Lower lobe of right lung (tissue), 2 donors: ENCODE data around the gene SFRP4. TPM values are rescaled to one million over a fixed set of nuclear protein-coding genes. Genes with fewer than 3 reads are reported as not detected.
"Not testable (repeated sequence)": the region's sequence is repeated elsewhere in the genome, so short reads cannot be mapped to it uniquely, and the experiment has no call there.

Source experiments
- ATAC-seq, 2 donors: fragments of 200-7000 bp; cut with Tn5 transposase; one replicate each; pipeline ENCODE4 v1.9.1; 2020 to 2022; ENCODE audit warnings: mild to moderate bottlenecking in 2 of 2, moderate library complexity in 2 of 2
- DNase-seq: peaks from one replicate; pipeline ENCODE4 v3.0.0-alpha.2; 2020
- H3K27ac ChIP-seq: fragments of 200-600 bp; one replicate; pipeline ENCODE4 v1.8.0; 2022
- H3K27me3 ChIP-seq: fragments of 200-600 bp; one replicate; pipeline ENCODE4 v1.8.0; 2022; ENCODE audit warnings: low read depth
- H3K36me3 ChIP-seq: fragments of 200-600 bp; one replicate; pipeline ENCODE4 v1.8.0; 2022; ENCODE audit warnings: mild to moderate bottlenecking
- H3K4me1 ChIP-seq: fragments of 200-600 bp; one replicate; pipeline ENCODE4 v1.8.0; 2022
- H3K4me3 ChIP-seq: fragments of 200-600 bp; one replicate; pipeline ENCODE4 v1.8.0; 2022; ENCODE audit warnings: mild to moderate bottlenecking
- H3K9me3 ChIP-seq: fragments of 200-600 bp; one replicate; pipeline ENCODE4 v1.8.0; 2022
- intact Hi-C: fragments of 100-400 bp; cut with DNase I; formaldehyde crosslinking; loops from one replicate; pipeline ENCODE4 v1.11.0; 2022
- total RNA-seq: library from RNA; stranded (reverse); fragmentation: NEBNext Ultra II Directional; extraction: Animal tissue kit (Norgen Biotek cat#: 25700); gene quantifications from one replicate; pipeline ENCODE4 v1.2.1, GENCODE V29; 2021
- TF ChIP-seq, protein P1 (sequence below): fragments of 200-600 bp; IDR thresholded peaks from one replicate; pipeline ENCODE4 v1.8.0; 2022; ENCODE audit warnings: antibody characterized with exemption, mild to moderate bottlenecking
- donor health status: DM: no; HTN: yes; CAD: no; lungs with severe emphysema.

SFRP4 gene
- total RNA-seq, 1 donor from 2014 or later = 4.8 TPM

DNA sequence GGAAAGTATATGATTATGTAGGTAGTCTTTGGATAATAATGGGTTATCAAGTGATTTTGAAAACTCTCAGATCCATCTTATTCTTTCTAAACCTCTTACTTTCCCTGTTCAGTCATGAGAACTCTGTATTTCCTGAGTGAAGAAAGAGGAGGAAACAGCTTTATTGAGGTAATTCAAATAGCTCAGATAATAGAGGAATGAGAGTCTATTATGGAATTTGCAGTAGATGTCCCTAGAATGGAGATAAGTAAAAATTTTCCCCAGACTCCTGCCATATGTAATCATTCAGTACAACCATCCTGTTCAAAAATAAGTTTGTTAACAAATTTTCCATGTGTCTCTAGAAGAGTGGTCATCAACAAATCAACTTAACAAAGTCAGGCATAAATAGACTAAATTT lies 40.2 kb upstream of the SFRP4 start:
- no peaks in the 10 kb centered on the region for H3K9me3 ChIP-seq
- no peaks in the 10 kb centered on the region for H3K4me1 ChIP-seq
- ATAC-seq = no peak
- intact Hi-C loops = no loop called here
- peaks cover 6% of the 10 kb centered on the region for H3K36me3 ChIP-seq
- TF ChIP-seq, protein P1, sequence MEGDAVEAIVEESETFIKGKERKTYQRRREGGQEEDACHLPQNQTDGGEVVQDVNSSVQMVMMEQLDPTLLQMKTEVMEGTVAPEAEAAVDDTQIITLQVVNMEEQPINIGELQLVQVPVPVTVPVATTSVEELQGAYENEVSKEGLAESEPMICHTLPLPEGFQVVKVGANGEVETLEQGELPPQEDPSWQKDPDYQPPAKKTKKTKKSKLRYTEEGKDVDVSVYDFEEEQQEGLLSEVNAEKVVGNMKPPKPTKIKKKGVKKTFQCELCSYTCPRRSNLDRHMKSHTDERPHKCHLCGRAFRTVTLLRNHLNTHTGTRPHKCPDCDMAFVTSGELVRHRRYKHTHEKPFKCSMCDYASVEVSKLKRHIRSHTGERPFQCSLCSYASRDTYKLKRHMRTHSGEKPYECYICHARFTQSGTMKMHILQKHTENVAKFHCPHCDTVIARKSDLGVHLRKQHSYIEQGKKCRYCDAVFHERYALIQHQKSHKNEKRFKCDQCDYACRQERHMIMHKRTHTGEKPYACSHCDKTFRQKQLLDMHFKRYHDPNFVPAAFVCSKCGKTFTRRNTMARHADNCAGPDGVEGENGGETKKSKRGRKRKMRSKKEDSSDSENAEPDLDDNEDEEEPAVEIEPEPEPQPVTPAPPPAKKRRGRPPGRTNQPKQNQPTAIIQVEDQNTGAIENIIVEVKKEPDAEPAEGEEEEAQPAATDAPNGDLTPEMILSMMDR = no peak
- no peak for DNase-seq
- H3K27me3 ChIP-seq = no peaks in the 10 kb centered on the region
- H3K27ac ChIP-seq = no peak overlapping the region
- H3K4me3 ChIP-seq = no peak overlapping the region

DNA sequence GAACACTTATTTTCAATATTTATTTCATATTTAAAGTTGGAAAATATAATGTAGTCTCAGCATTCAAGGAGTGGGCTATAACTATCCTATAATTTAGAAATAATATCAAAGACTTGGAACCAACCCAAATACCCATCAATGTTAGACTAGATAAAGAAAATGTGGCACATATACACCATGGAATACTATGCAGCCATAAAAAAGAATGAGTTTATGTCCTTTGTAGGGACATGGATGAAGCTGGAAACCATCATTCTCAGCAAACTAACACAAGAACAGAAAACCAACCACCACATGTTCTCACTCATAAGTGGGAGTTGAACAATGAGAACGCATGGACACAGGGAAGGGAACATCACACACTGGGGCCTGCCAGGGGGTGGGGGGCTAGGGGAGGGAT lies 37.6 kb upstream of the SFRP4 start:
- H3K4me3 ChIP-seq, H3K27me3 ChIP-seq, H3K27ac ChIP-seq, ATAC-seq, intact Hi-C loops, DNase-seq, H3K4me1 ChIP-seq, H3K9me3 ChIP-seq: not testable (repeated sequence)
- H3K36me3 ChIP-seq = peaks cover 21% of the 10 kb centered on the region

DNA sequence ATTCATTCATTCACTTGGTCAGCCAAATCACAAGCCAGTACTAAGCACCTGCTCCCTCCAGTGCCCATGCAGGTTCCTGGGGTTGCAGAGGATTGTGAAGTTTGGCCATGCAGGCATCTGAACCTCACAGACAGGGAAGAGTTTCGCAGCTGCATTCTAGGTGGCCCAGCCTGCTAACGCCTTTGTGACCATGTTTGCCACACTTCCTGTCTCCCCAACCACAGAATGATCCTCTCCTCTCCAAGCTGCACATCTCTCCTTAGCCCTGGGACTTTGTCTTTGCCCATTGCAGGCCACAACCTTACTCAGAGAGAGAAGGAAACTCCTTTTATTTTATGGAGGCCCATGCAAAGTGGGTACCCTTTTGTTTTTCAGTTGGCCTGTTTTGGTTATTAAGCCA lies 35.6 kb upstream of the SFRP4 start:
- Histone ChIP-seq H3K9me3 (no peaks in the 10 kb centered on the region), H3K27ac (no peak overlapping the region), H3K27me3 (no peaks in the 10 kb centered on the region), H3K4me1 (no peaks in the 10 kb centered on the region), H3K36me3 (peaks cover 21% of the 10 kb centered on the region), H3K4me3 (no peak overlapping the region)
- TF ChIP-seq, protein P1 = no peak
- ATAC-seq = no peak
- intact Hi-C loops = no loop called here
- no peak for DNase-seq

DNA sequence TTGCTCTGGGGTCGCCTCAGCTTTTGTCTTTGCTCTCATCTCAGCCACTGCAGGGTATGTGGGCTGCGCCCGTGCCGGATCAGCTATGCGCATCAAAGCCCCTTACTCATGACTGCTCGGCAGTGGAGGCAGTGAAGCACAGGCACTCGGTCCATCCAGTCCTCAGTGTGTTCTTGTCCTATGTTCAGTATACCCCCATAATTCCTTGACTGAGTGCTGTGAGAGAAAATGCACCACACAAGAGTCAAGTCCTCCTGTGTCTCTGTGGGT lies 31.3 kb upstream of the SFRP4 start:
- no peak for ATAC-seq
- no peak for DNase-seq
- intact Hi-C loops = no loop called here
- TF ChIP-seq, protein P1 = no peak
- Histone ChIP-seq H3K9me3 (no peaks in the 10 kb centered on the region), H3K4me3 (no peak overlapping the region), H3K4me1 (no peaks in the 10 kb centered on the region), H3K27ac (no peak overlapping the region), H3K36me3 (peaks cover 21% of the 10 kb centered on the region), H3K27me3 (no peaks in the 10 kb centered on the region)

DNA sequence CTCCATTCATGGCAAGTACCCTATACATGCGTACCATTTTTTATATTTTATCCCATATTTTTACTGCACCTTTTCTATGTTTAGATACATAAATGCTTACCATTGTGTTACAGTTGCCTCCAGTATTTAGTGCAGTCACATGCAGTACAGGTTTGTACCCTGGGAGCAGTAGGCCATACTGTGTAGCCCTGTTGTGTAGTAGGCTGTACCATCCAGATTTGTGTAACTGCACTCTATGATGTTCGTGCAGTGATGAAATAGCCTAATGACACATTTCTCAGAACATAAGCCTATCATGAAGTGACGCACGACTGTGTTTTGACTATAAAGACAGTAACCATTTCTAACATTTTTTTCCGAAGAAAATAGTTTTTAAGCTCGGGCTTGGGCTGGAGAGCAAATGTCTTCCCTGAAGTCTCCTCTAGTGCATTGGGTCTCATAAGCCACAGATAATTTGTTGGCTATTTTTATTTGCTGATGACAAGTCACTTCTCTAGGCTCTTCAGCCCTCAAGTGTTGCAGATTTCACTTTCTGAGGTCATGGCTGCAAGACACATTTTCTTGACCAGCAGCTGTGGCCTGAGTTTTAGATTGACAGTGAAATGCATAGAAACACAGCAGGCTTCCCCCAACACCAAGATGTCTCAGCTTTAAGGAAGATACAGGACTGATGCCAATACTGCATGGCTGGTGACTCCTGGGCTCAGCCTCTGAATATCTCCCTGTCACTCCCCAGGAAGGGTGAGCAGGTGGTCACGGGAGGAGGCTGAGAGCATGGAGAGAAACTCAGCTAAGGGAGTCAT lies 30.7 kb upstream of the SFRP4 start:
- H3K9me3 ChIP-seq = no peaks in the 10 kb centered on the region
- no peak overlapping the region for H3K4me3 ChIP-seq
- peaks cover 18% of the 10 kb centered on the region for H3K36me3 ChIP-seq
- H3K4me1 ChIP-seq = no peaks in the 10 kb centered on the region
- no peak overlapping the region for H3K27ac ChIP-seq
- intact Hi-C loops = no loop called here
- TF ChIP-seq, protein P1 = no peak
- ATAC-seq (no peak), DNase-seq (no peak)
- no peaks in the 10 kb centered on the region for H3K27me3 ChIP-seq

DNA sequence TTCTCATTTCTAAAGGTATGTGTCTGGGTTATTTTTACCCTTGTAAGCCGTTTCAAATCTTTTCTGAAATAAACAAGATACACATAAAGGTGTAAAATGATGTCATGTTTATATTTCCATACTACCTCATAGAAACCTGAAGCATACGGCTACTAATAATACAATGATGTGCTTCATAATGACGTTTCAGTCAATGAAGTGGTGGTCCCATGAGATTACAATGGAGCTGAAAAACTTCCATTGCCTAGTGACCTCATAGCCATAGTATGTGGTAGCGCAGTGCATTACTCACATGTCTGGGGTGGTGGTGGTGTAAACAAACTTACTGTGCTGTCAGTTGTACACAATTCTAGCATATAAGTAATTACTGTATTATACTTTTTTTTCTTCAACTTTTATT lies 28.7 kb upstream of the SFRP4 start:
- H3K4me3 ChIP-seq = no peak overlapping the region
- H3K9me3 ChIP-seq = no peaks in the 10 kb centered on the region
- no peaks in the 10 kb centered on the region for H3K27me3 ChIP-seq
- H3K4me1 ChIP-seq = no peaks in the 10 kb centered on the region
- H3K36me3 ChIP-seq = peaks cover 4% of the 10 kb centered on the region
- intact Hi-C loops = no loop called here
- TF ChIP-seq, protein P1 = no peak
- ATAC-seq (no peak), DNase-seq (no peak)
- no peak overlapping the region for H3K27ac ChIP-seq
